GM10266 (cell line): ENCODE results near the gene FGF6.

ENCODE experiments used
- DNase-seq: peaks from one replicate; pipeline ENCODE4 v3.0.0; 2012; ENCODE audit errors: extremely low spot score
- TF ChIP-seq, protein P1 (sequence below): IDR thresholded peaks from 2 replicates; pipeline ENCODE4 v1.5.1; 2012; ENCODE audit warnings: mild to moderate bottlenecking, low read depth; ENCODE audit not compliant: control insufficient read depth, insufficient read depth; ENCODE audit errors: missing control alignments

The FGF6 gene

DNA sequence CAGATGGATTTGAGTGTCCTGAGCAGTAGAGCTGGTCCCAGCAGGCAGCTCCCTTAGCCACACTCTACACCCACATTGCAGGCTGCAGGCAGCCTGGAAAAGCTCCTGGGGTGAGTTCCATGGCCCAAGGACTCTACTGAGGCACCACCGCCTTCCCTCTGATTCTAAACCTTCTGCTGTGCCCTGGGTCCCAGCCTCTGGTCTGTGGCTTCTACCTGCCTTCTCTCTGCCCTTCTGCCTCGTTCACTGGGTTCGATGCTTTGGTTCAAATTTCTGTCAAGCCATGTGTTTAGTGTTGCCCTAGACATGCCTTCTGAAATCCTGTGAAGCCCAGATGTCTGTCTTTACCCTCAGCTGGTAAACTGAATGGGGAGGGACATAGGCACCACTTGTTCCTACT lies 1.5 kb upstream of the FGF6 start:
- peak; percentile 5 for DNase-seq
- TF ChIP-seq, protein P1, sequence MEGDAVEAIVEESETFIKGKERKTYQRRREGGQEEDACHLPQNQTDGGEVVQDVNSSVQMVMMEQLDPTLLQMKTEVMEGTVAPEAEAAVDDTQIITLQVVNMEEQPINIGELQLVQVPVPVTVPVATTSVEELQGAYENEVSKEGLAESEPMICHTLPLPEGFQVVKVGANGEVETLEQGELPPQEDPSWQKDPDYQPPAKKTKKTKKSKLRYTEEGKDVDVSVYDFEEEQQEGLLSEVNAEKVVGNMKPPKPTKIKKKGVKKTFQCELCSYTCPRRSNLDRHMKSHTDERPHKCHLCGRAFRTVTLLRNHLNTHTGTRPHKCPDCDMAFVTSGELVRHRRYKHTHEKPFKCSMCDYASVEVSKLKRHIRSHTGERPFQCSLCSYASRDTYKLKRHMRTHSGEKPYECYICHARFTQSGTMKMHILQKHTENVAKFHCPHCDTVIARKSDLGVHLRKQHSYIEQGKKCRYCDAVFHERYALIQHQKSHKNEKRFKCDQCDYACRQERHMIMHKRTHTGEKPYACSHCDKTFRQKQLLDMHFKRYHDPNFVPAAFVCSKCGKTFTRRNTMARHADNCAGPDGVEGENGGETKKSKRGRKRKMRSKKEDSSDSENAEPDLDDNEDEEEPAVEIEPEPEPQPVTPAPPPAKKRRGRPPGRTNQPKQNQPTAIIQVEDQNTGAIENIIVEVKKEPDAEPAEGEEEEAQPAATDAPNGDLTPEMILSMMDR: no peak

DNA sequence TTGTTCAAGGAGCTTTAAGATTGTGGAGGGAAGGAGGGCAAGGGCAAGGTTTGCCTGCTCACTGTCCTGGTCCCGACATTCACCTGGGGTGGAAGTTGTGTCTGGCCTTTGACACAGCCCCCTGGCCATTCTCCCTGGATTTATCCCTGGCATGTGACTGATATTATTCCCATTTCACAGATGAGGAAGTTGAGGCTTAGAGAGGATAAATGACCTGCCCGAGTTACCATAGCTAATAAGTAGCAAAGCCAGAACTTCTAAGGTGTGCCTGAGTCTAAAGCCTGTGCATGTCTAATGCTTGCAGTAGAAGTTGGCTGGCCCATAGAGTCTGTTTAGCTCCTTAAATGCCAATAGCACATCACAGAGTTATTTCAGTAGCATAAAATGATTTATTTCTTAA lies 720 bp upstream of the FGF6 start:
- no peak for DNase-seq
- TF ChIP-seq, protein P1: no peak

DNA sequence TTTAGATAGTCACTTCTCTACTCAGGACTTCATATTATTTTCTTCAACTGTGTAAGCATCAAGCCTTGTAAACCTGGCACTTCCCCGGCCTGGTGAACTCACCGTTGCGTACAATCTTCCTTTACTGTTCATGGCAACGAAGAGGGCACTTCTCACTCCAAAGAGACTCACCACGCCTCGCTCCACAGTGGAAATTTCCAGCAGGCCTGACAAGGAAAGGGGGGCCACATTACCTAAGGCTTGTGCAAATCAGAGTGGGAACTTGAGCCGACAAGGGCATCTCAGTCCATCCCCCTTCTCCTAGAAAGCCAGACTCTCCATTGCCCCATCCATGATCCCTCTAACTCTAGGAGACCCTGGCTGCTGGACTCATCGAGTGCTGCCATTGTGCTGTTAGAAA lies 1.6 kb downstream of the FGF6 start:
- TF ChIP-seq, protein P1: no peak
- DNase-seq: peak; percentile 2

DNA sequence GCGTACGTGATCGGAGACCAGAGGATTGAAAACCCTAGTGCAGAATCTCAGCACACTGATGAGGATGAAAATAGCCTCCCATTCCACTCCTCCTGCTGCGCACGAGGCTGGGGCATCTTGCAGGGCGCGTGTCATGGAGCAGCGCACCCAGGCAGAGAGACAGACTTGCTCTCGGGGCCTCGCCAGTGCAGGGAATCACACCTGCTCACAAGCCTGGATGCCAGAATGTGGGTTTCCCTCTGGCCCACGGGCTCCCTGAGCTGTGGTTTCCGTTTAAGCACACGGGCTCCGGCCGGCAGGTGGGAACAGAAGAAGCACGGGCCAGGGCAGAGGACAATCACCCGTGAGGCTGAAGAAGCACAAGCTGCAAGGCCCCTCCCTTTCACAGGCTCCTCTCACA lies 2.0 kb downstream of the FGF6 start:
- TF ChIP-seq, protein P1: no peak
- no peak for DNase-seq

DNA sequence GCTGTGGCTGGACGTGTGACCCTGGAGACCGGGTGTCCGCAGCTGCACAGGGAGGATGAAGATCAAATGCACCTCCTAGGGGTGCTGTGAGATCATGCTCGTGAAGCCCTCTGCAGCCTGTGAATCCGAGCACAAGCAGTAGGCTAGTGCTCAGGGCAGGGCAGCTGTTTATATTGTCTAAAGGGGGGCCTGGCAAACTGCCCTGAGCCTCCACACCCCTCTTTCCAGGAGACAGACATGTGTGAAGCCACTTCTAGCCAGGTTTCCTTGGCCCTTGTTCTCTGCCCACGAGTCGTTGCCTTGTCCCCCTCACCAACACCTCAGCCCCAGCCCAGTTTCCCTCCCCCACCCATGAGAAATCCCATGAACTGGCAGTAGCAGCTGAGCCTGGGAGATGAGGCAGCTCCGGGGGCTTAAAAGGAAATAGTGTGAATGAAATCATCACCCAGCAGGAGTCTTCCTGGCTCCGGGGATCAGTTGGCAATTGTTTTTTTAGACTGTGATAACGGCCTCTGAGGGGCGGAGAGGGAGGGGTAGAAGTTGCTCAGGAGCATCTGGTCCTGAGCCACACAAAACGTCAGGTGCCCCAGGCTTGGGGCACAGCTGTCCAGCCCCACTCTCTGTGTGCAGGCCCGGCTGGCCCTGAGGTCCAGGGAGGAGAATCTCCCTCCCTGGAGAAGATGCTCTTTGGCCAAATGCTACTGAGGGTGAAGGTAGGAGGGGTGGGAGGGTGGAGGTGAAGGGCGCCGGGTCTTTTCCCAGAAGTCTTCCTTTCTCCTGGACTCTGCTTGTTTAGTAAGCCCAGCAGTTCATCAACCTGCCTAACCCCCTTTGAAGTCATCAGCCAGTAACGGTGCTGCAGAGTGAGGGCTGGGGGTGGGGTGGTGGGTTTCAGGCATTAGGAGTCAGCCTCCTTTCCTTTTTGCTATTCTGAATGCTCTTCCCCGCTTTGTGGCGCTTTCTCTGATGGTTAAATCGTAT lies 4.0 kb downstream of the FGF6 start:
- DNase-seq: no peak

DNA sequence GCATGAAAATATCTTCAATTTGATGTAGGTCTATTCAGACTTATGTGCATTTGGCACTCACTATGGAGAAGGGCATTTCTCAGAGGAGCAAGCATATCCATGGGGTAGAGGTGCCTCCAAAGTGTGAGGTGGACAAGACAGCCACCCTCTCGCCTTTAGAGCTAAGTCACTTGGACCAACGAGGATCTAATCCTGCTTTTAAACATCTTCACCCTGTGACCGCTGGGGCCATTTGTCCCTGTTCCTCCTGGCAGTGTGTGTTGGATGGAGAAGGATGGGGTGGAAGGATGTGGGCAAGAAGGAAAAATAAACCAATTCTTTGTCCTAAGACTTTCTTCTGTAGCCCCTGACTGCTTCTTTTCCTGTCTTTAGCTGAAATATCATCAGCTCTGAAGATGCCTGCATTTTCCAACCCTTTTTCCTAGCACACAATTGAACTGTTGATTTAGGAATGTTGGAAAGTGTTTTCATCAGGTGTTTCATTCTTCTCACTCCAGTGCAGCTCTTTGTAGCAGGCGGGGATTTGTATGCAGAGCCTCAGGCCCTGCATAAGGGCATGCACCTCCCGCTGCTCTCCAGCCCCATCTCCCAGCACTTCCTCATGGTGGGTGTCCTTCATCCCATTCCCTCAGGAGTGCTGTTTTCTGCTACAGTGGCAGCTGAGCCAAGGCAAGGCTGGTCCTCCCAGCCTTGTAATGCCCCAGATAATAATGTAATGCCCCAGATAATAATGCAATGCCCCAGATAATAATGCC lies 5.3 kb downstream of the FGF6 start:
- TF ChIP-seq, protein P1: no peak
- no peak for DNase-seq

More for the DNA sequence above, 4.0 kb downstream of the FGF6 start:
- TF ChIP-seq, protein P1: no peak
